HG02678 (cell line): Measurements from ENCODE around the gene UNC119.
A peak's percentile ranks its signal among the peaks of the same experiment; 100 is the strongest.

Source experiments
- ATAC-seq: cut with Tn5 transposase; IDR thresholded peaks from one replicate; pipeline ENCODE4 v1.9.1; 2021; ENCODE audit warnings: mild to moderate bottlenecking, moderate library complexity; ENCODE audit not compliant: unreplicated experiment

Gene UNC119

DNA sequence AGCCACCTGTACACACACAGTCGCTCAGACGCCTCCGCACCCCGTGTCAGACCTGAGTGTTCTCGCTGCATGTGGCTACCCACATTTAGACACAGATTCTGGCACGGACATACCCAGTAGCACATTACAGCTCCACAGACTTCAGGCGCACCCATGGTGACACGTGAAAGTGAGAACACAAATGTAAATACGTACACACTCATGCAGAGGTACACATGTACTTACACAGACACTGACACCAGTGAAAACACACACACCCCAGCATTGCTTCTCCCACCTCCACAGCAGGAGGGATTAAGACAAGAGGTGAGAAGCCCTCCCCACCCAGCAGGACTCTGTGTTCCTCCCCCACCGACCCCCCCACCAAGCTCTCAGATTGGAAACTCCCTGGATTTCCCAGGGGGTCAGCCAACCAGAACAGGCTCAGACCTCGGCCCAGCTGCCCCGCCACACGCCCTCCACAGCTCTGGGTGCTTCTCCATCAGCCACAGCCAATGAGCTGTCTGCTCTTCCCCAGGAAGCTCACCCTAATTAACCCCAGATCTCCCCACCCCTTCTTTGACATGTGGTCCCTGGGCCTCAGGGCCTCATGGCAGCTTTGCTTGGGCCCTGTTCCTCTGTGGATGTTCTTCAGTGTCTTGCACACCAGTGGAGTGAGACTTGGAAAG is 51.6 kb downstream of the UNC119 start:
- peak; percentile 62 for ATAC-seq

DNA sequence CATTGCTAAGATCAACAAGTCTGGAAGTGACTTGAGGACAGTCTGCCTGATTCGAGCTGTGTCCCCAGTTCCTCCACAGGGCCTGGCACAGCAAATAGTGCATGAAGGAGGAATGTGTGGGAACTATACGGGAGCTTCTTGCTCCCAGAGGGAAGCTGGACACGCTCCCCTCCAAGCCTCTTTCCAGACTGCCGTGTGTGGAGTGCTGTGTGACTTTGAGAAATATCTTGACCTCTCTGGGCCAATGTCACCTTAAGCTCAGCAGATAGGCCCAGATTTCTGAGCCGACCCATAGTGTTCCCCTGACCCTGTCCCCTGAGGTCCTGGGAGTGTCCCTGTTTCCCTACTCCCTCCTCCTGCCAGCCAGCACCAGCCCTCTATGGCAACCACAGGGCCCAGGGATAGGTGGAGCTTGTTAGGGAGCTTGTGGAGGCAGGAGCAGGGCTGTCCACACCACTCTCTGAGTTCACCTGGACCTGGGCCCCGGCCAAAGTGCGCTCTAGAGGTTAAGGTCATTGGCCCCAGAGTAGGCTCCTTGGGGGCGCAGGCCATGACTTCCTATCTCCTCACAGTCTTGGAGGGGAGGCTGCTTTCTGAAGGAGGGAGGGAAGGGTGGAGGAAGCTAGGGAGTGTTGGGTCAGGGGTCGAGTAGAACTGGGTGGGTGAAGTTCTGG is 52.6 kb downstream of the UNC119 start:
- ATAC-seq = no peak

DNA sequence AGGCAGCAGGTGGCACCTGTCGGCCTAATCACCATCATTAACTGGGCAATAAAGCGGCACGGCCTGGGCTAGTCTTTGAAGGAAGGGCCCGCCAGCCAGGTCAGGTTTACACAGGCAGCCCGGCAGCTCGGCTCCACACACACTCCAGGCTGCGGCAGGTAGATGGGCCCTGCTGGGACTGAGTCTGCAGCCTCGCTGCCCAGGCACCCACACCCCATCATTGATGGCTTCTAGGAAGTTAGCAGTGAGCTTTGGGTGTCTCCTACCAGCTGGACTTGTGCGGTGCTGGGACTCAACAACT is 53.1 kb downstream of the UNC119 start:
- no peak for ATAC-seq

- ATAC-seq = no peak
These were observed 53.6 kb downstream of the UNC119 start for GRCh38 chr17:28498652-28499363.

DNA sequence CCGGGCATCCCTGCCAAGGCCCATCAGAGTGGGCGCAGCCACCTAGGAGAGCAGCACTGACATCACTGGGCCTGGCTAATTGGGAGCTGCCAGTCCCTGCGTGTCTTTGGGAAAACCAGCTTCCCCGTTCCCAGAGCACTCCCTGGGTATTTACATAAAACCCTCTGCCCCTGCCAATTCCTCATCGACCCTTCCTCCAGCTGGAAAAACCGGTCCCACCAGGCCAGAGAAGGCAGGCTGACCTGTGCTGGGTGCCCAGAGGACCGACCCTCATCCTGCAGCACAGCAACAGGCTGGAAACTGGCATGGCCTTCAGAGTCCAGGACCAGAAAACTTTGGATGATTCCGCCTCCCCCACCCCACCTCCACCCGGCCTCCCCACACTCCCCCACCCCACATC is 54.5 kb downstream of the UNC119 start:
- no peak for ATAC-seq
